Thyroid gland (tissue), 4 donors: ENCODE data around the gene ABCC2.

Source experiments
- POLR2A ChIP-seq, 2 donors: fragments of 450-650 bp; IDR thresholded peaks; one replicate each; pipeline ENCODE4 v1.6.1; 2017; ENCODE audit warnings: antibody characterized with exemption in 2 of 2, mild to moderate bottlenecking in 2 of 2, moderate library complexity in 1 of 2
- TF ChIP-seq, protein P1 (sequence below), 6 experiments: fragments of 200-600 bp in 3 of 6; fragments of 450-650 bp in 3 of 6; sonication (generic) in 3 of 6; IDR thresholded peaks; one replicate each; pipeline ENCODE4 v1.5.1; 2016 to 2019; ENCODE audit warnings: antibody characterized with exemption in 6 of 6, mild to moderate bottlenecking in 2 of 6, inconsistent platforms in 1 of 6, moderate library complexity in 1 of 6

DNA sequence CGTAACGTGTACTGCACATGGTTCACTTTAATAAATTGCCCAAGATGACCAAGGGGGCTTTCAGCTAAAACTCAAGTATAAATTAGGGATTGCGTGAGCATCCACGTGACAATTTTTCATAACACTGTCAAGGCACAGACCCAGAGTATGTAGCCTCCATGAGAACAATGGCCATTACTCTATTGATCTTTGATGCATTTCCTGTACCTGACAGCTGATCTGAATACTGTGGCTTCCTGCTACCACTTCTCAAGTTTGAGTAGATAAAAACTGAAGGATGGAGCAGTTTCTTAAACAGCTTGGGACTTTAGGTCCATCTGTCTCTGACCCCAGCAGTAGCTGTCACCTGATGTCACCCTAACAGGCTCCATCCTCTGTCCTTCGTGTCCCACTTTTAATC is 98.9 kb downstream of the ABCC2 start:
- TF ChIP-seq POLR2A (IDR thresholded peaks at IDR 0.05): no peak
- TF ChIP-seq, protein P1, sequence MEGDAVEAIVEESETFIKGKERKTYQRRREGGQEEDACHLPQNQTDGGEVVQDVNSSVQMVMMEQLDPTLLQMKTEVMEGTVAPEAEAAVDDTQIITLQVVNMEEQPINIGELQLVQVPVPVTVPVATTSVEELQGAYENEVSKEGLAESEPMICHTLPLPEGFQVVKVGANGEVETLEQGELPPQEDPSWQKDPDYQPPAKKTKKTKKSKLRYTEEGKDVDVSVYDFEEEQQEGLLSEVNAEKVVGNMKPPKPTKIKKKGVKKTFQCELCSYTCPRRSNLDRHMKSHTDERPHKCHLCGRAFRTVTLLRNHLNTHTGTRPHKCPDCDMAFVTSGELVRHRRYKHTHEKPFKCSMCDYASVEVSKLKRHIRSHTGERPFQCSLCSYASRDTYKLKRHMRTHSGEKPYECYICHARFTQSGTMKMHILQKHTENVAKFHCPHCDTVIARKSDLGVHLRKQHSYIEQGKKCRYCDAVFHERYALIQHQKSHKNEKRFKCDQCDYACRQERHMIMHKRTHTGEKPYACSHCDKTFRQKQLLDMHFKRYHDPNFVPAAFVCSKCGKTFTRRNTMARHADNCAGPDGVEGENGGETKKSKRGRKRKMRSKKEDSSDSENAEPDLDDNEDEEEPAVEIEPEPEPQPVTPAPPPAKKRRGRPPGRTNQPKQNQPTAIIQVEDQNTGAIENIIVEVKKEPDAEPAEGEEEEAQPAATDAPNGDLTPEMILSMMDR (IDR thresholded peaks at IDR 0.05): no peak
